GM21825 (cell line): ENCODE measurements around the gene HSPB6.

Experiments used
- ATAC-seq: cut with Tn5 transposase; IDR thresholded peaks from one replicate; pipeline ENCODE4 v1.9.1; 2021; ENCODE audit warnings: mild to moderate bottlenecking, moderate library complexity; ENCODE audit not compliant: unreplicated experiment

Gene HSPB6

GRCh38 chr19:35767288-35768081 lies 10.7 kb upstream of the HSPB6 start:
- ATAC-seq: no peak

- no peak for ATAC-seq
Observed at GRCh38 chr19:35766571-35767104, 9.8 kb upstream of the HSPB6 start.

GRCh38 chr19:35764432-35765315 lies 7.8 kb upstream of the HSPB6 start:
- ATAC-seq: no peak

- no peak for ATAC-seq
Observed at GRCh38 chr19:35760711-35761349, 4.0 kb upstream of the HSPB6 start.

GRCh38 chr19:35759697-35760096 lies 2.9 kb upstream of the HSPB6 start:
- no peak for ATAC-seq

- peak; percentile 90 for ATAC-seq
Observed at GRCh38 chr19:35757749-35758608, 1.1 kb upstream of the HSPB6 start, which contains the start of gene PROSER3. TSS of gene PROSER3 (plus strand) at chr19:35758176. CDS start at chr19:35758216, 40 bp downstream.

GRCh38 chr19:35757231-35757748 lies 461 bp upstream of the HSPB6 start:
- peak; percentile 5 for ATAC-seq

GRCh38 chr19:35755550-35756376 lies 1.1 kb downstream of the HSPB6 start:
- ATAC-seq: no peak

- no peak for ATAC-seq
Observed at GRCh38 chr19:35755131-35755549, 1.7 kb downstream of the HSPB6 start.

- ATAC-seq: no peak
Observed at GRCh38 chr19:35754370-35755130, 2.3 kb downstream of the HSPB6 start.

GRCh38 chr19:35753634-35754369 lies 3.0 kb downstream of the HSPB6 start:
- no peak for ATAC-seq

GRCh38 chr19:35752746-35753350 lies 4.0 kb downstream of the HSPB6 start:
- ATAC-seq: no peak

GRCh38 chr19:35751839-35752745 lies 4.7 kb downstream of the HSPB6 start:
- ATAC-seq: no peak

GRCh38 chr19:35750167-35750566 lies 6.7 kb downstream of the HSPB6 start:
- no peak for ATAC-seq

- peak; percentile 62 for ATAC-seq
Observed at GRCh38 chr19:35748106-35749020, 8.5 kb downstream of the HSPB6 start, which contains the start of gene LIN37. TSS of gene LIN37 (plus strand) at chr19:35748576. CDS start at chr19:35748725, 149 bp downstream.
